ENCODE results near the gene ADARB1. TPM values are rescaled to one million over a fixed set of nuclear protein-coding genes. Genes with fewer than 3 reads are reported as not detected.

Gene ADARB1
- total and polyA plus RNA-seq, 2 of the 8 experiments (the other 6 are each of a cell fraction or from before 2014, with no cell fraction given), result 4.7 to 14.9 TPM

DNA sequence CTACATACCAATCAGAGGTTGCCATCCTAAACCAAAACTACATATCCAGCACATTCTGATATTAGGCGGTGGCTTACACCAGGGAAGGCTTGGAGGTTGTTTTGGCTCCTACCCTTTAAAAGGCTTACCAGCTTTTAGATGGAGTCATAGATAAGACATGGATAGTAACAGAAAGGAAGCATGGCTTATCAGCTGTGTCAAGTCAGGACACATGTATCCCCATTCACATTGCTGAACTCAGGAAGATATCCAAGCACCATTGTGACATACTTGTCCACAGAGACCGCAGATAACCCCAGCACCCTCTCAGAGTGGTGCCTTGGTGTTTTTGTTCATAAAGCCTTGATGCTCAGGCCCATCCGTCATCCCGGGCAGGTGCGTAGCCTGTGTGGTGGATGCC lies 39.7 kb downstream of the ADARB1 start (continued):
- TF ChIP-seq SUZ12 (IDR thresholded peaks at IDR 0.05; ENCODE audit: low read length) (no peak), GTF2F1 (IDR thresholded peaks at IDR 0.05; ENCODE audit: borderline replicate concordance, low read depth, low read length) (no peak), NANOG (IDR thresholded peaks at IDR 0.05; ENCODE audit: insufficient read depth, low read depth, low read length, poor library complexity, severe bottlenecking) (no peak)

All from H1 (cell line).